H9 (cell line): ENCODE results near the gene MAST4. TPM values are rescaled to one million over a fixed set of nuclear protein-coding genes. Genes with fewer than 3 reads are reported as not detected.

ENCODE experiments used
- DNase-seq: peaks from one replicate; pipeline ENCODE4 v3.0.0-alpha.2; 2017
- H2AFZ ChIP-seq: one replicate; pipeline ENCODE4 v1.6.1; 2013; ENCODE audit warnings: mild to moderate bottlenecking, low read length, control low read depth, moderate library complexity
- H2AK5ac ChIP-seq: 2 replicates; pipeline ENCODE4 v1.6.1; 2013; ENCODE audit warnings: low read length, control low read depth, mixed read lengths; ENCODE audit not compliant: insufficient read length
- H2BK120ac ChIP-seq: one replicate; pipeline ENCODE4 v1.6.1; 2013; ENCODE audit warnings: low read depth, mild to moderate bottlenecking, low read length, control low read depth, inconsistent platforms; ENCODE audit not compliant: poor library complexity, severe bottlenecking
- H2BK12ac ChIP-seq: 2 replicates; pipeline ENCODE4 v1.6.1; 2013; ENCODE audit warnings: low read length, control low read depth, mixed read lengths, low read depth; ENCODE audit not compliant: insufficient read length
- H2BK15ac ChIP-seq: 2 replicates; pipeline ENCODE4 v1.6.1; 2013; ENCODE audit warnings: low read depth, low read length, control low read depth
- H2BK20ac ChIP-seq: one replicate; pipeline ENCODE4 v1.6.1; 2013; ENCODE audit warnings: low read depth, mild to moderate bottlenecking, low read length, control low read depth, inconsistent platforms; ENCODE audit not compliant: poor library complexity, severe bottlenecking
- H2BK5ac ChIP-seq: 2 replicates; pipeline ENCODE4 v1.6.1; 2013; ENCODE audit warnings: low read length, control low read depth, mixed read lengths; ENCODE audit not compliant: insufficient read length
- H3K14ac ChIP-seq: 2 replicates; pipeline ENCODE4 v1.6.1; 2013; ENCODE audit warnings: low read length, control low read depth; ENCODE audit not compliant: insufficient read depth
- H3K18ac ChIP-seq: 2 replicates; pipeline ENCODE4 v1.6.1; 2013; ENCODE audit warnings: low read depth, mild to moderate bottlenecking, mixed read lengths, low read length, control low read depth; ENCODE audit not compliant: insufficient read length
- H3K23ac ChIP-seq: 2 replicates; pipeline ENCODE4 v1.6.1; 2013; ENCODE audit warnings: low read length, control low read depth, mixed read lengths, low read depth; ENCODE audit not compliant: insufficient read length
- H3K23me2 ChIP-seq: 2 replicates; pipeline ENCODE4 v1.6.1; 2013; ENCODE audit warnings: low read depth, mild to moderate bottlenecking, mixed read lengths, low read length, control low read depth; ENCODE audit not compliant: insufficient read length, poor library complexity, severe bottlenecking
- H3K27ac ChIP-seq: 2 replicates; pipeline ENCODE4 v1.5.1; 2013; ENCODE audit warnings: low read length, control low read depth, mixed read lengths, low read depth; ENCODE audit not compliant: insufficient read length
- H3K27me3 ChIP-seq: 2 replicates; pipeline ENCODE4 v1.6.1; 2013; ENCODE audit warnings: low read length, control low read depth, inconsistent platforms; ENCODE audit not compliant: insufficient read depth
- H3K4ac ChIP-seq: 2 replicates; pipeline ENCODE4 v1.6.1; 2013; ENCODE audit warnings: low read depth, mild to moderate bottlenecking, control low read depth, inconsistent platforms, low read length, moderate library complexity
- H3K4me1 ChIP-seq: 2 replicates; pipeline ENCODE4 v1.6.1; 2013; ENCODE audit warnings: low read length, control low read depth, inconsistent platforms; ENCODE audit not compliant: insufficient read depth
- H3K4me2 ChIP-seq: 2 replicates; pipeline ENCODE4 v1.6.1; 2013; ENCODE audit warnings: low read length, control low read depth, mixed read lengths; ENCODE audit not compliant: insufficient read length, insufficient read depth
- H3K56ac ChIP-seq: 2 replicates; pipeline ENCODE4 v1.6.1; 2013; ENCODE audit warnings: low read depth, mild to moderate bottlenecking, mixed read lengths, low read length, control low read depth; ENCODE audit not compliant: insufficient read length
- H3K79me1 ChIP-seq: 2 replicates; pipeline ENCODE4 v1.6.1; 2013; ENCODE audit warnings: low read depth, mild to moderate bottlenecking, moderate library complexity, low read length, control low read depth, inconsistent platforms; ENCODE audit not compliant: insufficient read depth, poor library complexity, severe bottlenecking
- H3K79me2 ChIP-seq: 2 replicates; pipeline ENCODE4 v1.6.1; 2013; ENCODE audit warnings: low read length, control low read depth, inconsistent platforms; ENCODE audit not compliant: insufficient read depth
- H3K9ac ChIP-seq: 2 replicates; pipeline ENCODE4 v1.6.1; 2013; ENCODE audit warnings: low read length, control low read depth, mixed read lengths; ENCODE audit not compliant: insufficient read length; ENCODE audit errors: extremely low read depth
- H3K9me3 ChIP-seq: one replicate; pipeline ENCODE4 v1.6.1; 2013; ENCODE audit warnings: low read depth, low read length, inconsistent platforms; ENCODE audit not compliant: control insufficient read depth
- H3T11ph ChIP-seq: one replicate; pipeline ENCODE4 v1.6.1; 2013; ENCODE audit warnings: mild to moderate bottlenecking, low read length, control low read depth, inconsistent platforms
- H4K20me1 ChIP-seq: one replicate; pipeline ENCODE4 v1.6.1; 2013; ENCODE audit not compliant: control insufficient read depth, insufficient read length, insufficient read depth
- H4K5ac ChIP-seq: 2 replicates; pipeline ENCODE4 v1.6.1; 2013; ENCODE audit warnings: low read depth, mild to moderate bottlenecking, mixed read lengths, low read length, control low read depth; ENCODE audit not compliant: insufficient read length
- H4K8ac ChIP-seq: replicated peaks from 2 replicates; pipeline ENCODE4 v1.6.1; 2013; ENCODE audit warnings: low read length, control low read depth, mixed read lengths, low read depth; ENCODE audit not compliant: insufficient read length
- H4K91ac ChIP-seq: 2 replicates; pipeline ENCODE4 v1.6.1; 2013; ENCODE audit warnings: low read depth, mild to moderate bottlenecking, moderate library complexity, mixed read lengths, low read length, control low read depth; ENCODE audit not compliant: insufficient read length
- H3K27ac Mint-ChIP-seq, 3 experiments: 2 replicates in 2 of 3; 3 replicates in 1 of 3; pipeline ENCODE4 v1.8.0; 2020 to 2021; ENCODE audit warnings: mixed read lengths in 3 of 3, mild to moderate bottlenecking in 1 of 3, moderate library complexity in 1 of 3
- H3K27me3 Mint-ChIP-seq: 2 replicates; pipeline ENCODE4 v1.8.0; 2021; ENCODE audit warnings: low read depth, mild to moderate bottlenecking, moderate library complexity, mixed read lengths
- H3K36me3 Mint-ChIP-seq, 3 experiments: 2 replicates in 2 of 3; 3 replicates in 1 of 3; pipeline ENCODE4 v1.8.0; 2020 to 2021; ENCODE audit warnings: low read depth in 3 of 3, mixed read lengths in 3 of 3; ENCODE audit not compliant: insufficient read depth in 1 of 3
- H3K4me1 Mint-ChIP-seq, 2 experiments: 2 replicates each; pipeline ENCODE4 v1.8.0; 2020; ENCODE audit warnings: mixed read lengths in 2 of 2
- H3K4me3 Mint-ChIP-seq, 2 experiments: 2 replicates in 1 of 2; 3 replicates in 1 of 2; pipeline ENCODE4 v1.8.0; 2020 to 2021; ENCODE audit warnings: mild to moderate bottlenecking in 2 of 2, mixed read lengths in 2 of 2, moderate library complexity in 1 of 2
- H3K9me3 Mint-ChIP-seq, 2 experiments: 2 replicates in 1 of 2; 3 replicates in 1 of 2; pipeline ENCODE4 v1.8.0; 2020; ENCODE audit warnings: mild to moderate bottlenecking in 2 of 2, mixed read lengths in 2 of 2, moderate library complexity in 1 of 2
- WGBS: extraction: QIAGEN DNeasy Blood & Tissue Kit; methylation state at CpG from one replicate; pipeline ENCODE4 v1.1.7; 2013; ENCODE audit warnings: missing lambda C conversion rate, low lambda C conversion rate, mixed read lengths; ENCODE audit not compliant: insufficient read length; ENCODE audit errors: extremely low coverage; 5-methylcytosine and 5-hydroxymethylcytosine counted together
- total RNA-seq: library from RNA; stranded (reverse); gene quantifications from 2 replicates; pipeline ENCODE4 v1.2.1, GENCODE V29; 2021
- TF ChIP-seq, protein P1 (sequence below): fragments of 200-600 bp; sonication (generic); conservative IDR thresholded peaks from 3 replicates; pipeline ENCODE4 v1.8.0; 2021; ENCODE audit warnings: antibody characterized with exemption, mild to moderate bottlenecking

Gene MAST4
- total RNA-seq, 1 experiment from 2014 or later: 3.7 TPM

DNA sequence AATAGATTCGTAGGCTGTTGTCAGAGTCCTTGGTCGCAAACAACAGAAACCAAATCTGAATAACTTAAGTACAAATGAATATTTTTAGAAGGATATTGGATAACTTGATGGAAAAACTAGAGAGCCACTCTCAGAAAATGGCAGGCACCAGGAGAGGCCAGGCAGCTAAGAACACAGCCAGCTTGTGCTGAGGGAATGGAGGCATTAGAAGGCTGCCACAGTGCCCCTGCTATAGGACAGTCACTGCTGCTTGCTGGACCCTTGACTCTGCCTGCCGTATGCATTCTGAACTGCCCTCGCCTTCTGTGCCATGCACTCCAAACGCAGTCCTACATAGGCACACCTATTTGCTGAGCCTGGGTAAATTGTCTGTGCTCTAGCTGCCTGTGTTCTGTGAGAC lies 78.6 kb downstream of the MAST4 start:
- Histone ChIP-seq H4K5ac (no peak overlapping the region), H3K56ac (no peak overlapping the region), H2AK5ac (no peak overlapping the region), H4K8ac (no peak overlapping the region), H3K9me3 (no peaks in the 10 kb centered on the region), H3K79me2 (no peaks in the 10 kb centered on the region), H3K4ac (no peak overlapping the region), H3K14ac (no peak overlapping the region), H3K9ac (no peak overlapping the region), H2AFZ (no peak overlapping the region), H2BK5ac (no peak overlapping the region), H3K27ac (no peak overlapping the region), H2BK15ac (no peak overlapping the region), H2BK20ac (no peak overlapping the region), H3T11ph (no peak overlapping the region), H3K79me1 (no peaks in the 10 kb centered on the region), H4K20me1 (no peaks in the 10 kb centered on the region), H3K23ac (no peak overlapping the region), H3K23me2 (no peaks in the 10 kb centered on the region), H3K4me2 (no peak overlapping the region), H4K91ac (no peak overlapping the region), H2BK12ac (no peak overlapping the region), H3K4me1 (no peaks in the 10 kb centered on the region; the same call in 1 of the 2 replicates), H3K18ac (no peak overlapping the region), H2BK120ac (no peak overlapping the region), H3K27me3 (no peaks in the 10 kb centered on the region; the same call in 1 of the 2 replicates)
- TF ChIP-seq, protein P1, sequence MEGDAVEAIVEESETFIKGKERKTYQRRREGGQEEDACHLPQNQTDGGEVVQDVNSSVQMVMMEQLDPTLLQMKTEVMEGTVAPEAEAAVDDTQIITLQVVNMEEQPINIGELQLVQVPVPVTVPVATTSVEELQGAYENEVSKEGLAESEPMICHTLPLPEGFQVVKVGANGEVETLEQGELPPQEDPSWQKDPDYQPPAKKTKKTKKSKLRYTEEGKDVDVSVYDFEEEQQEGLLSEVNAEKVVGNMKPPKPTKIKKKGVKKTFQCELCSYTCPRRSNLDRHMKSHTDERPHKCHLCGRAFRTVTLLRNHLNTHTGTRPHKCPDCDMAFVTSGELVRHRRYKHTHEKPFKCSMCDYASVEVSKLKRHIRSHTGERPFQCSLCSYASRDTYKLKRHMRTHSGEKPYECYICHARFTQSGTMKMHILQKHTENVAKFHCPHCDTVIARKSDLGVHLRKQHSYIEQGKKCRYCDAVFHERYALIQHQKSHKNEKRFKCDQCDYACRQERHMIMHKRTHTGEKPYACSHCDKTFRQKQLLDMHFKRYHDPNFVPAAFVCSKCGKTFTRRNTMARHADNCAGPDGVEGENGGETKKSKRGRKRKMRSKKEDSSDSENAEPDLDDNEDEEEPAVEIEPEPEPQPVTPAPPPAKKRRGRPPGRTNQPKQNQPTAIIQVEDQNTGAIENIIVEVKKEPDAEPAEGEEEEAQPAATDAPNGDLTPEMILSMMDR: no peak
- H3K27me3 Mint-ChIP-seq: peaks cover 8% of the 10 kb centered on the region
- no peak overlapping the region for H3K4me3 Mint-ChIP-seq
- no peaks in the 10 kb centered on the region for H3K36me3 Mint-ChIP-seq
- DNase-seq: no peak
- WGBS: no CpG with 5 or more reads among the region's 5 CpGs
- no peaks in the 10 kb centered on the region for H3K4me1 Mint-ChIP-seq
- H3K27ac Mint-ChIP-seq: no peak overlapping the region
- H3K9me3 Mint-ChIP-seq: no peaks in the 10 kb centered on the region
